A549 treated with DMSO at 1 μM for 4 hours (cell line): ENCODE measurements around the gene KAZN. TPM values are rescaled to one million over a fixed set of nuclear protein-coding genes. Genes with fewer than 3 reads are reported as not detected.

Experiments used
- total RNA-seq: library from RNA; stranded (reverse); fragments of 200-300 nt; extraction: Qiagen RNA extraction; gene quantifications from 5 replicates; pipeline ENCODE4 v1.2.3, GENCODE V29; 2022; ENCODE audit warnings: low read depth

The KAZN gene
- 3.6 to 4.5 TPM (median 4.0 TPM) in 5 replicates for total RNA-seq

DNA sequence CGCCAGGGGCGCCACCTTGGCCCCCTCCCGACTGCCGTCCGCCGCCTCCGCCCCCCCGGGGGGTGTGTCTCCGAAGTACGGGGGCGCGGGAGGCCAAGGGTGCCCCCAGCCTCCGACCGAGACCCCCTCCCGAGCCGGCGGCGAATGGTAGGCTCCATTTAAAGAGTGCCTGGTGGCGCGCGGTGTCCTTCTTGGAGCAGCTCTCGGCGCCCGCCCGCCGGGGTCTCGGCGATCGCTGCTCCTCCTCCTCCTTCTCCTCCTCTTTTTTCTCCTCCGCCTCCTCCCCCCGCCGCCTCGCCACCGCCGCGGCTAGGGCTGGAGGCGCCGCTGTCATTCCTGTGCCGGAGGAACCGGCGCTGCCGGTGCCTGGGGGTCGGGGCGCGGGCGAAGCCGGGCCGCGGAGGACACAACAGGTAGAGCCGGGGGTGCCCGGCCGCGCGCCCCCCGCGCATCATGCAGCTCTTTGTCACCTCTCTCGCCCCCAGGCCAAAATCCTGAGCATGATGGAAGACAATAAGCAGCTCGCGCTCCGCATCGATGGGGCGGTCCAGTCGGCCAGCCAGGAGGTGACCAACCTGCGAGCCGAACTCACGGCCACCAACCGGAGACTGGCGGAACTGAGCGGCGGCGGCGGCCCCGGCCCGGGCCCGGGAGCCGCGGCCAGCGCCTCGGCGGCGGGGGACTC, at the start of gene KAZN:
Gene KAZN (plus strand): TSS at position 188 of the 685 bp plus-strand sequence.

DNA sequence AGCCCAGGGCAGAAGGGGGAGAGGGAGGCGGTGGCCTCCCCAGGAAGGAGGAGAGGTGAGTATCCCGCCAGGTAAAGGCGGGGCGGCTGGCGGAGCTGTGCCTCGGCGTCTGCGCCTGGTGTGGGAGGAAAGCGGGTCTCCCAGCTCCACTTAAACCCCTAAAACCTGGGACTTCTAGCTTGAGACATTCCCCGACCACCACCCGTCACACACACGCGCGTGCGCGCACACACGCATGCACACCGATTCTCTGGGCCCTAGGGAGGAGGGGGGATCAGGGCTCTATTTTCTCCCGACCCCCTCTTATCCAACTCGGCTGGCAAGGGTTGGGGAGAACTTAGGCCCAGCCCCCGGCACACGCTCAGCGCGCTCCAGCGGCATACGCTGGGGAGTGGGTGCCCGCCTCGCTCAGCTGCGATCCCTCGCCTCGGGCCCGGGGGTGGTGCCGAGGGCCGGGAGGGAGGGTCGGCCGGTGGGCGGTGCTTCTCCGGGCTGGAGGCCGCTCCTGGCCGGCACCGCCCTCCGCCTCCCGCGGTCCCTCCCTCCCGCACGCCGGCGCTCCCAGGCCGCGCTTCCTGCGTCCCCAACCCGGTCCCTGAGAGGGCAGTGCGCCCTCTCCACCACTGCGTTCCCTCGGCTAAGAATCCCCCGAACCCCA, 554.8 kb downstream of the KAZN start, which contains the start of gene TMEM51:
Gene TMEM51 (plus strand): TSS at position 564 of the 658 bp plus-strand sequence. CDS start 61,341 bp downstream, outside the sequence.

